ENCODE results near the gene RBM20.
"Not testable (repeated sequence)": the region's sequence is repeated elsewhere in the genome, so short reads cannot be mapped to it uniquely, and the experiment has no call there.

DNA sequence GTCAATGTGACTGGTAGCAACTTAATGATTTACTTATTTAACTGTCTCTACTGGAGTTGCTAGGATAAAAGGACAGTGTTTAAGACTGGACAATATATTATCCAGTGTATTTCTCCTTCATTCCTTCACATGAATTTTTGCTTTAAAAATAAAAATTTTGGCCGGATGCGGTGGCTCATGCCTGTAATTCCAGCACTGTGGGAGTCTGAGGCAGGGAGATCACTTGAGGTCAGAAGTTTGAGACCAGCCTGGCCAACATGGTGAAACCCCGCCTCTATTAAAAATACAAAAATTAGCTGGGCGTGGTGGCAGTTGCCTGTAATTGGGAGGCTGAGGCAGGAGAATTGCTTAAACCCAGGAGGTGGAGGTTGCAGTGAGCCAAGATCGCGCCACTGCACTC is 5.1 kb upstream of the RBM20 start:
- TF ChIP-seq, protein P1, sequence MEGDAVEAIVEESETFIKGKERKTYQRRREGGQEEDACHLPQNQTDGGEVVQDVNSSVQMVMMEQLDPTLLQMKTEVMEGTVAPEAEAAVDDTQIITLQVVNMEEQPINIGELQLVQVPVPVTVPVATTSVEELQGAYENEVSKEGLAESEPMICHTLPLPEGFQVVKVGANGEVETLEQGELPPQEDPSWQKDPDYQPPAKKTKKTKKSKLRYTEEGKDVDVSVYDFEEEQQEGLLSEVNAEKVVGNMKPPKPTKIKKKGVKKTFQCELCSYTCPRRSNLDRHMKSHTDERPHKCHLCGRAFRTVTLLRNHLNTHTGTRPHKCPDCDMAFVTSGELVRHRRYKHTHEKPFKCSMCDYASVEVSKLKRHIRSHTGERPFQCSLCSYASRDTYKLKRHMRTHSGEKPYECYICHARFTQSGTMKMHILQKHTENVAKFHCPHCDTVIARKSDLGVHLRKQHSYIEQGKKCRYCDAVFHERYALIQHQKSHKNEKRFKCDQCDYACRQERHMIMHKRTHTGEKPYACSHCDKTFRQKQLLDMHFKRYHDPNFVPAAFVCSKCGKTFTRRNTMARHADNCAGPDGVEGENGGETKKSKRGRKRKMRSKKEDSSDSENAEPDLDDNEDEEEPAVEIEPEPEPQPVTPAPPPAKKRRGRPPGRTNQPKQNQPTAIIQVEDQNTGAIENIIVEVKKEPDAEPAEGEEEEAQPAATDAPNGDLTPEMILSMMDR (conservative IDR thresholded peaks at IDR 0.05): not testable (repeated sequence)
- not testable (repeated sequence) for TF ChIP-seq EZH2 (IDR thresholded peaks at IDR 0.05; ENCODE audit: low read depth)

Measured in PC-9 (cell line).